Stimulated activated CD4-positive, alpha-beta T cell treated with anti-CD3 and anti-CD28 coated beads, Interleukin-12 subunit alpha, Interleukin-12 subunit beta, amount 100 ng/mL, for 48 hours (primary cell): ENCODE data around the gene CDK5RAP2.
"Not testable (repeated sequence)": the region's sequence is repeated elsewhere in the genome, so short reads cannot be mapped to it uniquely, and the experiment has no call there.

Source experiments
- DNase-seq, 3 donors: peaks; one replicate each; pipeline ENCODE4 v3.0.0-alpha.2; 2020; ENCODE audit warnings: low read depth in 2 of 3, low spot score in 1 of 3

CDK5RAP2 gene

DNA sequence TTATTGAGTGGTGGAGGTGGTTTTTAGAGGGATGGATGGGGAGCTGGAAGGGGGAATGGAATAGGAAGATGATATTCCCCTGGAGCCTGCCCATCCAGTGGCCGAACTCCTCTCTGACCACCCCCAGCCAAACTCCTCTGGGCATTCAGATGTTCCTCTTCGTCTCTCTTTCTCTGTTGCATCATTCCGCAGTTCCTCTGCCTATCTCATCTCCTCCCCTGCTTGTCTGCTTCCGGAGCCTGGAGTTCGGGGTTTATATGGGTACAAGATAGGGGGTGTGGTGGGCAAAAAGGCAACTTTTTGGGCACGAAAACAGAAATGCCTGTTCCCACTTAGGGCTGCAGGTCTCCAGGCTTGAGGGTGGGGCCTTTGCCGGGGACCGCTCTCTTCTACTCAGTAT lies 12.2 kb upstream of the CDK5RAP2 start:
- DNase-seq = no peak

DNA sequence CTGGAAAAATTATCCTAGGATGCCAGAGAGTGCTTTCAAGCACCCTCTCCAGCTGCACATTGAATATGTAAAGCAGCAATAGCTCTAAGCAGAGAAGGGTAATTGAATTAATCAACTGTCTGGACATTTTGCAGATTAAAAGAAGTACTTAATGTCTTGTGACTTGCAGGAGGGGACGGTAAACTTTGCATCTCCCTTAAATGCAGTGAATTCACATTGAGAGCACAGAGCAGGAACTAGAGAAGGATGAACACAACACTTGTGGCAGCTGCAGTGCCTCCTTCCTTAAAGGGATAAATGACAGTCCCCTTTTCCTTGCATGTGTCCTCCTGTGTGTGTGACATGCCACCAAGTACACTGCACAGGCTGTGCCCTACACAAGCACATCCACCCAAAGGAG lies 7.4 kb upstream of the CDK5RAP2 start:
- DNase-seq = no peak

DNA sequence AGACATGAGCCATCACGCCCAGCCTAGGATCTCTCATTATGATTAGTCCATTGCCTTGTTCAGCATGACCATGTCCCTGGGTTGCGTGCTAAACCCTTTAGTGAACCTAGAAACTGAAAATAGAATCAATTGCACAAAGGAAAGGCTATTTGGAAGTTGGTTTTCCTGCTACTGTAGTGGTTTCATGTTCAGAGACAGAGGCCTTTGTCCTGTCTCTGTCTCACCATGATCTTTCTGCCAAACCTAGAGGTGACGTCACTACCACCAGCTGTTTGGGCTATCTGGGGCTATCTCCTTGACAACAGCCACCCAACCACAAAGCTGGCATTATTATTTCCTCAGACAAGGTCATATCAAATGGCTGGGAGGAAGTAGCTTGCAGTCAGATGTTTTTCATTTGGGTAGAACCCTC lies 4.0 kb upstream of the CDK5RAP2 start:
- no peak for DNase-seq

DNA sequence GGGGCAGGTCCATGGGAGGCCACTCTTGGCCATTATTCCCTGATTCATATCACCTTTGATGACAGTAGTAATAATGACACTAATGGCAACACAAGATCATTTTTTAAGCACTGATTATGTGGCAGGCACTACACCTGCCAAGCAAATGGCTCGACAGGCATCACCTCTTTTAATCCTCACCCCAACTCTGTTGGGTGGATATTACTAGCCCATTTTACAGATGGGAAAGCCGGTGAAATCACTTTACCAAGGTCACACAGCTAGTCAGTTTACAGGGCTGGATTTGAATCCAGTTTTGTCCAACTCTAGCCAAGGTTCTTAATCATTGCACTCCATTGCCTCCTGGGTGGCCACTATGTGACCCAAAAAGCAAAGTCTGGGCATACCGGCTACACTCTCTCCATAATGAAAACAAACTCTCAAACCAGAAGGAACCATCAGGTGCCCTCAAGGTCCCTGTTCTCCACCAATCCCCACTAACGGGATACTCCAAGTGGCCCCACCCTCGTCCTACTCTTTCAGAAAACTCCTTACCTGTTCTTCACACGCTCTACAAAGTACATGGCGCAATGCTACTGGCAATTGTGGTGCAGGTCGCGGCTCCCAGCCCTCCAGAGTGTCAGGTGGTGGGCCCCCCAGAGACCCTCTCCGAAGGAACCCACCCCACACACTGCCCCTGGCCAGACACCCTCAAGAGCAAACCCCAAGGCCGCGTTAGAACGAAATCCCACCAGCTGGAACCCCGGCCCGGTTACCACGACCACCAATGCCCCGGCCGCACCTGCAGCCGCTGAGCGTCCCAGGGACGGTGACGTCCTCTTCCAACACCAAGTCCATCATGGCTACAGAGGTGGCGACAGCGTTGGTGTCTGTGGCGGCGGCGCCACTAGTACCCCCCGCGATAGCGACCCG lies 572 bp downstream of the CDK5RAP2 start:
- DNase-seq = no peak

DNA sequence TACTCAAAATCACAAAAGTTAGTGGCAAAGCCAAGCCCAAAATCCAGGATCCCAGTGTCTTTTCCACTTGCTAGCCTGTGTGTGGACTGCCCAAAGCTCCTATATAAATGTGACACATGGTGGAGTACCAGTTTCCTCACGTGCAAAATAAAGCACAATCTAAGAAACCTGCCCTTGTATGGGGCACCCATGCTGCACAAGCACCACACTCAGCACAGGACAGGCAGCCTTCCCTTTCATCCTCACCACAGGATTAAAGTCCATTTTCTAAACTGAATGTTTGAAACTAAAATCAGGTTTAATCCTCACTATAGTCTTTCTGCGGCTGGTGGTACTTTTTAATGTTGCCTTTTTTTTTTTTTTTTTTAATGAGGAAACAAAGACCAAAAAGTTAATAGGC lies 5.5 kb downstream of the CDK5RAP2 start:
- no peak for DNase-seq

DNA sequence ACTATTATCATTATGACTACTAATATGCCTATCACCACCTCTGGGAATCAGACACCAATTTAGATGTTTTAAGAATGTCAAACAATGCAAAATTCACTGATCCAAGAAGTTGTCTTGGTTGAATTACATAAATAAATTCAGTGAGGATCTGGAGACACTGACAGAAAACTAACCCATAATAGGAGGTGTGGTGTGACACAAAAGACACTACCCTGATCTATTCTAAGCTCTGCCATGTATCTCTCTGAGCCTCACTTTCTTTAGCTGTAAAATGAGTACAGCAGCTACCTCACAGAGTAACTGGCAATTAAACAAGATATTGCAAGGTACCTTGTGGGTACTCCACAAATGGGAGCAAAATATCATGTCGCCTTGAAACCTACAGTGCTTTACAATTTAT lies 7.5 kb downstream of the CDK5RAP2 start:
- no peak for DNase-seq

DNA sequence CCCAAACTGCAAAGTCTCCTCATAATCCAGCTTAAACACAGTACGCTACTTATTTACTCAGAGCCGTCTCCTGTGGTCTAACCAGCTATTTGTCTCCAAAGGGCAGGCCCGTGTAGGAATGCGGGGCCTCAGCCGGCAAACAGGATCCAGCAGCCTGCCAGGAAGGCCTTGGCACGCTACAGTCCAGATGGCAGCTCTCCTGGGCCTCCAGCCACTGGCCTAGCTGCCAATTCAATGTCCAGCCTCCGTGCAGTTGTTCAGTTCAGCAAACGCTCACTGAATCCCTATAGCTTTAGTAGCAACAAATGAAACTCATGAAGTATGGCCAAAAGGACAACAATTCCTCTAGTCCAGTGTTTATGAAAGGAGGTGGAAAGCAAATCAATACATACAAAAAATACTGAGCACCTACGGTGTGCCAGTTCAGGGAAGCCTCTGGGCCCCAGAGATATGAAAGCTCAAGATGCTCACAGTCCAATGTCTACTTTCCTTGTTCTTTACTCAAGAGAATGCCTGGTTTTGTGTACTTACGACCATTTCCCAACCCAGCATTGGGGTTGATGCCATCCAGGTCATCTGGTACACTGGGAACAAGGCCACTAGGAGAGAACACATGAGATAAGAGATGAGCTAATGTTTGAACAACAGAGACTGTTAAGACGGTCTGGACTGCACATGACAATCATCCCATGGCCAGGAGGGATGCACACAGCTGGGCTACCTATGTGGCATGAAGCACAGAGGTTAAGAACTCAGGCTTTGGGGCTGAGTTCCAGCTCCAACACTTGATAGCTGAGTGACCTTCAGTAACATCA lies 8.3 kb downstream of the CDK5RAP2 start:
- DNase-seq = no peak

DNA sequence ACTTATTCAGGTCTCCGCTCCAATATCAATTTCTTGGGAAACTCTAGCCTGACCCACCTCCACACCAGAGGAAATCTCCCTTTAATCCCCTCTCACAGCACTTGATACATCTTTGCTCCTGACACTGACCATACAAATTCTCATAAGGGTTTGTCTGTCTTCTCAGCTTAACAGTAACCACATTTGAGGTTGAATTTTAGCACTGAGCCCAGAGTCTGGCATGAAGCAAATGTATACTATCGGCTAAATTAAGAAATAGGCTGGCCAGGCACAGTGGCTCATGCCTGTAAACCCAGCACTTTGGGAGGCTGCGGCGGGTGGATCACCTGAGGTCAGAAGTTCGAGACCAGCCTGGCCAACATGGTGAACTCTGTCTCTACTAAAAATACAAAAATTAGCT lies 9.7 kb downstream of the CDK5RAP2 start:
- no peak for DNase-seq

DNA sequence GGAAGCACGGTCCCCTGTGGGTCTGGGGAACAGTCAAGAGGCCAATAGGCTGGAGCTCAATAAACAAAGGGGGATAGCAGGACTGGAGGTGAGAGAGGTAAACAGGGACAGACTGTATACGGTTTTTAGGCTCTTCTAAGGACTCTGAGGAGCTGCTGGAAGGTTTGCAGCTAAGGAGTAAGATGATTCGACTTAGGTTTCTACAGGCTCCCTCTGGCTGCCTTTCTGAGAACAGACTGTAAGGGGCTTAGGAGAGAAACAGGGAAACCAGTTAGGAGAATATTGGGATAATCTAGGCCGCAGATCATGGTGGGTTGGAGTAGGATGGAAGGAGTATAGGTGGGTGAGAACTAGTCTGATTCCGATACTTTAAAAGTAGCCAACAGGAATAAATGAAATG lies 10.4 kb downstream of the CDK5RAP2 start:
- no peak for DNase-seq

DNA sequence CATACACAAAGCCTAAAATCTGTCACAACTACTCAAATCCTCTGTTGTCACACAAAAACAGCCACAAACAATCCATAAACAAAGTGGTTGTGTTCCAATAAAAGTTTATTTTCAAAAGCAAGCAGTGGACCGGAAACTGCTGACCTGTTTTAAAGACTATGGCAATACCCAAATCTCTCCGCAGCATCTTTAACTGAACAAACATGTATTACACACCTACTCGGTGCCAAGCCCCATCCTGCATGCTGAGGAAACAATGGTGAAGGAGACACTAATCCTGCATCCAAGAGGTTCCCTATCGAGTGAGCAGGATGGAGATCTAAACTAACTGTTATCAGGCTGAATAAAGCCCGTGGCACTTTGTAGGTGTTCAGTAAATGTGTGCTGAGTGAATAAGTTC lies 11.2 kb downstream of the CDK5RAP2 start:
- no peak for DNase-seq

DNA sequence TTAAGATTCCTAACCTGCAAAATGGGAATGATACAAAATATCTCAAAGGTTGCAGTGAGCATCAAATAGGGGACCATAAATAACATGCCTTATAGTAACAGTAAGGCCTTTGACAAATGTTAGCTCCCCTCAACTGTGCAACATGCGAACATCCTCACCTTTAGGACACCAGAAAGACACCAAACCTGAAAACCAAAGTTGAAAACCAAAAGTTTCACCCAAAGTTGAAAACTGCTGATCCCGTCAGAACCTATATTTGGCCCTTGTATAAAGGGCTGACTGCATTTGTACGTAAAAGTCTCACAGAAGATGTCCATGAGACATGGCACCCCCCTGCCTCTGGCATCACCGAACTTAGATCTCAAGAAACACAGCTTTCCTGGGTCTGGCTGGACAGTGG lies 12.1 kb downstream of the CDK5RAP2 start:
- DNase-seq = no peak

DNA sequence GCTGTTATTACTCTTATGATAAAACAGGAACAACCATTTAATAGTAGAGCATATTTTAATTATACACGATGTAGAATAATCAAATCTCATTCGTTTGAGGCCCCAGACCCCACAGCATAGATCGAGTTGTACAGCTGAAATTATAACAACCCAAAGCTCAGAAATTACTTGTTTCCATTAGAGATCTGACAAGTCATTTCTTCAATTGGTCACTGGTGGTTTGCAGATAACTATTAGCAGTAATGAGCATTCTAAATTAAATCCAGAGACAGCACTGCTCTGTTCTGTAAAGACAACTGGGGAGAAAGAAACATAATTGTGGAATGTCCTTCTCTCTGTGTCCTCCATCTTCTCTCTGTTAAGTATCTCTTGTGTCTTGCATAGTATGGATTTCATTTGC lies 12.9 kb downstream of the CDK5RAP2 start:
- no peak for DNase-seq

DNA sequence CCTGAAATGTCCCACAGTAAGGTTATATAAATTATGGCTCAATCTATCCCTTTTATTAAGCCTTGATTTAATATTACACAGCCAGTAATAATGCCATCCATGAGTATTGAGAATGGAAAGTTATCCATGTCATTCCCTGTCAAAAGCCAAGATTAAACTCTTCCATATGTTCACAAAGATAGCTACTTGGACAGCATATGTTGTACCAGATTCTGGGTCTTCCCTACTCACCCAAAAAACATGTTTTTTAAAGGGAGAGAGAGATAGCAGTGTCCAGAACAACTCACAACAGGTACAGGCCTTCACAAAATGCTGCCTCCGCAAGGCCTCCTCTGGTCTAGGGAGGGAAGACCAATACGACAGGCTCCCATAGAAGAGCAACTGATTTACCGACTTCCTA lies 15.4 kb downstream of the CDK5RAP2 start:
- no peak for DNase-seq

DNA sequence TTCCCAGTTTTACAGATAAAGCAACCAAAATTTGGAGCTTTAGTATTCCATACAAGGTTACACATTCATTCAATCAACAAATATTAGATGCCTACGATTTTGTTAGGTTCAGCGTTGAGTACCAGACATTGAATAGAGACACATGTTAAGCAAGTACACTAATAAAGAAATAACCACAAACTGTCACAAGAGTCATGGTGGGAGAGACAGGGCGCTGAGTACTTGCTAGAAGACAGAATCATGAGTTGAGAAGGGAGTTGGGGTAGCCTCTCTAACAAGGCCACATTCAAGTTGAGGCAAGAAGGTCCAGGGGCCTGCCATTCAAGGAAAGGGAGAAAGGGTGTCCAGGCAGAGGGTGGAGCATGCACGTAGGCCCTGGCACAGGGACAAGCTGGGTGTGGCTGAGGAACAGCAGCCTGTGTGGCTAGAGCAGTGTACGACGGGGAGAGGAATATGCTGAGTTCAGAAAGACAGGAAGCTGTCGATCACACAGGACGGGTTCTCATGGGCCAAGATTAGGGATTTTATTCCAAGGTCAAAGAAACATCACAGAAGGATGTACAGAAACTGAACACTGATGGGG lies 17.0 kb downstream of the CDK5RAP2 start:
- no peak for DNase-seq

DNA sequence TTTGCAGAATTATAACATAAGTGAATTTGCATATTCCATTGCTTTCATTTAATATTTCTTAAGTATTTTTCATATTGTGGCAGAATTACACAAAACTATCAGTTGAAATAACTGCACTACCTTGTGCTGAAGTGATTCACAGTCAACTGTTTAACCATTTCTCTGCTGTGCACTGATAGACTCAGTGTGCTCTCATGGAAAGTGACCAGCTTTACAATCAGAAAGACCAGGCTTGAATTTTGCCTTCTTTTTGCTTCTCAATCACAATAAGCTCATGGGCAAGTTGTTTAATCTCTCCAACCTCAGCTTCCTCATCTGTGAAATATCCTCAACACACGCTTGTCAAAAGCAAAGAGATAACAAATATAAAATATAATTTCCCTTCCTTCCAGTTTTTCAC lies 18.3 kb downstream of the CDK5RAP2 start:
- DNase-seq = no peak

DNA sequence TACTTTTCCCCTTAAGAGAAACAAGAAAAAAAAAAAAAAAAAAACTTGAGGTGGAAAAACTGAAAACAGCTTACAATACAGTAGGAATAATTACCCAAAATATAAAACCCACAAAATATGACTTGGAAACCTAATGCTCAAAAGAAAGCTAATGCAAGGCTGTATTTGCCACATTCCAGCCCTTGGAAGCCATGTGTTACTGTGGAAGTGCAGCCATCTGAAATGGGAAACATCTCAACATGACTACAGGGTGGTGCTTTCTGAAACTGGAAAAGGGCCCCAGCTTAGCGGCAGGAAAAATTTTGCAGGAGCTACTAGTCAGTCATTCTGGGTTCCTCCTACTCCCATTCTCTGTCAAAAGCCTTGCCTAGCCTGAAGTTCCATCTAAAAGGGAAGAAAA lies 20.4 kb downstream of the CDK5RAP2 start:
- DNase-seq = no peak

DNA sequence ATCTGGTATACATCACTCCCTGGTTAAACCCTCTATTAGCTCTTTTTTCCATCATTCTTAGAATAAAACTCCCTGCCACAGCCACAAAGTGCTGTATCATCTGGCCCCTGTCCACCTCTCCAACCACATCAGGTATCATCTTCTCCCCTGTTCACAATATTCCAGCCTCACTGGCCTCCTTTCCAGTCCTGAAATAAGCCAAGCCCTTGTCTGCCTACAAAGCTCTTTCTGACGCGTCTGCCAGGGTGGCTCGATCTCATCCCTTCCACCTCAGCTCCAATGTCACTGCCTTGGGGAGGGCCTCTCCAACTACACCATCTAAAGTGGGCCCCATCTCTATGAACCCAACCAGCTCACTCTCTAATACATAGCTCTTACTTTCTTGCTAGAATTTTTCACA lies 21.5 kb downstream of the CDK5RAP2 start:
- no peak for DNase-seq

DNA sequence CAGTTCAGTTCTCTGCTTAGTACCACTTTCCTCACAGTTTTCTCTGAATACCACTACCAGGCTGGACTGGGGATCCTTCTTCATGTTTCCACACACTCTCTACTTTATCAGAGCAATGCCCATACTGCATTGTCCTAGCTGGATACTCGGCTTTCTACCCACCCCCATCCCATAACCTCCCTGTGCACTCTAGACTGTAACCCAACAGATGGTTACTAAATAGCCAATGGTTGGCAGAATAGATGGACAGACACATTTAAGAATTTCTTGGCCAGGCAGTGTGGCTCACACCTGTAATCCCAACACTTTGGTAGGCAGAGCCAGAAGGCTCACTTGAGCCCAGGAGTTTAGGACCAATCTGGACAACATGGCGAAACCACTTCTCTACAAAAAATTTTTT lies 22.8 kb downstream of the CDK5RAP2 start:
- DNase-seq = no peak

DNA sequence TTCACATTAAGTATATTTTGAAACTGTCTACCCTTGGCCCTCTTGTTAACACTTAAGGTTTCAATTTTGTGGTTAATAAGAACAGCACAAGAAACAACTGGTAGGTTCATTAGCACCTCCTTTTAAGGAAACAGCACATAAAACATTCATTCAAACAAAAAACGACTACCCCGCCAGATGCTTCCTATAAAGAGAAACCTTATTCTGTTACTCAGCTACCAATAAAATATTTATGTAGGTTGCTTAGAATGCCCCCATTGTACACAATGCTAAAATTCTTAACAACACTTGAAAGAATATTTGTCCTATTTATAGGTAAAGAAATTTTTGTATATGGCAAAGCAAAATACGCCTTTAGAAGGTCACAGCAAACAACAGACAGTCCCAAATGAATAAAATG lies 23.2 kb downstream of the CDK5RAP2 start:
- no peak for DNase-seq

DNA sequence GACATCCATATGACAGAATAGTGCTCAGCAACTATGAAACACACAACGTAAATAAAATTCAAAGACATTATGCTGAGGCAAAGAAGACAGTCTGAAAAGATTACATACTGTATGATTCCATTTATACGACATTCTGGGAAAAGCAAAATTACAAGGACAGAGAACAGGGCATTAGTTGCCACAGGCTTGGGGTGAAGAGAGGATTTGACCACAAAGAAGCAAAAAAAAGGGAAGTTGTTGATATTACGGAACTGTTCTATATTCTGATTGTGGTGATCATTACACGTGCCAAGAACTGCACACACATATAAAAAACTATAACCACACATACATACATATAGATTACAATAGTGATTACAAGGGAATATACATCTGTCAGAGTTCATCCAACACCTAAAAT lies 24.1 kb downstream of the CDK5RAP2 start:
- DNase-seq = no peak

DNA sequence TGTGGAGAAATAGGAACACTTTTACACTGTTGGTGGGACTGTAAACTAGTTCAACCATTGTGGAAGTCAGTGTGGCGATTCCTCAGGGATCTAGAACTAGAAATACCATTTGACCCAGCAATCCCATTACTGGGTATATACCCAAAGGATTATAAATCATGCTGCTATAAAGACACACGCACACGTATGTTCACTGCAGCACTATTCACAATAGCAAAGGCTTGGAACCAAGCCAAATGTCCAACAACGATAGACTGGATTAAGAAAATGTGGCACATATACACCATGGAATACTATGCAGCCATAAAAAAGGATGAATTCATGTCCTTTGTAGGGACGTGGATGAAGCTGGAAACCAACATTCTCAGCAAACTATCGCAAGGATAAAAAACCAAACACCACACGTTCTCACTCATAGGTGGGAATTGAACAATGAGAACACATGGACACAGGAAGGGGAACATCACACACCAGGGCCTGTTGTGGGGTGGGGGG lies 27.7 kb downstream of the CDK5RAP2 start:
- DNase-seq = not testable (repeated sequence)
